Amygdala (tissue), 56 donors: ENCODE results near the gene FHL2.

Experiments used
- DNase-seq, 56 donors: peaks; one replicate each; lab custom pipeline; 2025; lab: John Stamatoyannopoulos, UW

Gene FHL2

GRCh38 chr2:105324101-105324500 is 74.8 kb downstream of the FHL2 start:
- no peak for DNase-seq

- DNase-seq: no peak
These were observed 75.7 kb downstream of the FHL2 start for GRCh38 chr2:105323111-105323510.

- DNase-seq: no peak
These were observed 76.8 kb downstream of the FHL2 start for GRCh38 chr2:105321875-105322646.

- DNase-seq: no peak
These were observed 78.1 kb downstream of the FHL2 start for GRCh38 chr2:105320651-105321215.

GRCh38 chr2:105317937-105318336 is 80.9 kb downstream of the FHL2 start:
- no peak for DNase-seq

- DNase-seq: no peak
These were observed 83.5 kb downstream of the FHL2 start for GRCh38 chr2:105315314-105315713.

GRCh38 chr2:105313877-105314276 is 85.0 kb downstream of the FHL2 start:
- no peak for DNase-seq
